HFFc6 (cell line): Measurements from ENCODE around the gene WIZ. TPM values are rescaled to one million over a fixed set of nuclear protein-coding genes. Genes with fewer than 3 reads are reported as not detected.
"Not testable (repeated sequence)": the region's sequence is repeated elsewhere in the genome, so short reads cannot be mapped to it uniquely, and the experiment has no call there.

Source experiments
- DNase-seq: peaks from one replicate; pipeline ENCODE4 v3.0.0-alpha.2; 2018
- H3K27ac Mint-ChIP-seq: 2 replicates; pipeline ENCODE4 v1.8.0; 2020; ENCODE audit warnings: mild to moderate bottlenecking, mixed read lengths
- H3K27me3 Mint-ChIP-seq: 2 replicates; pipeline ENCODE4 v1.8.0; 2021; ENCODE audit warnings: mild to moderate bottlenecking, moderate library complexity, mixed read lengths; ENCODE audit not compliant: insufficient read depth
- H3K36me3 Mint-ChIP-seq: 2 replicates; pipeline ENCODE4 v1.8.0; 2021; ENCODE audit warnings: low read depth, mixed read lengths
- H3K4me1 Mint-ChIP-seq: 2 replicates; pipeline ENCODE4 v1.8.0; 2020; ENCODE audit warnings: low read depth, mixed read lengths
- H3K4me3 Mint-ChIP-seq: 2 replicates; pipeline ENCODE4 v1.8.0; 2020; ENCODE audit warnings: mild to moderate bottlenecking, moderate library complexity, mixed read lengths
- H3K9me3 Mint-ChIP-seq: 2 replicates; pipeline ENCODE4 v1.8.0; 2020; ENCODE audit warnings: mild to moderate bottlenecking, mixed read lengths
- CTCF ChIP-seq: fragments of 200-600 bp; sonication (generic); IDR thresholded peaks from 2 replicates; pipeline ENCODE4 v1.5.0; 2021; ENCODE audit warnings: antibody characterized with exemption, mild to moderate bottlenecking
- total RNA-seq, 6 experiments: library from RNA; stranded (reverse); fragmentation: NEBNext Ultra II Directional; extraction: Animal tissue kit (Norgen Biotek cat#: 25700); gene quantifications; 2 replicates in 1 of 6; 3 replicates in 5 of 6; pipeline ENCODE4 v1.2.3, GENCODE V29; 2021

WIZ gene
- total RNA-seq, 6 experiments from 2014 or later: 39.3 to 54.3 (median 43.1) TPM

- Mint-ChIP-seq H3K27ac (no peak overlapping the region), H3K36me3 (peaks cover 36% of the 10 kb centered on the region), H3K9me3 (no peaks in the 10 kb centered on the region), H3K27me3 (no peaks in the 10 kb centered on the region; the same call in 1 of the 2 replicates), H3K4me3 (no peak overlapping the region), H3K4me1 (peaks cover 8% of the 10 kb centered on the region)
- TF ChIP-seq CTCF: no peak
- DNase-seq: no peak
These were observed 52.0 kb downstream of the WIZ start for GRCh38 chr19:15397782-15398181.

GRCh38 chr19:15397236-15397635 lies 52.5 kb downstream of the WIZ start:
- peaks cover 8% of the 10 kb centered on the region for H3K4me1 Mint-ChIP-seq
- DNase-seq: no peak
- no peak overlapping the region for H3K4me3 Mint-ChIP-seq
- no peaks in the 10 kb centered on the region for H3K9me3 Mint-ChIP-seq
- H3K36me3 Mint-ChIP-seq: peaks cover 38% of the 10 kb centered on the region
- no peak for TF ChIP-seq CTCF
- no peak overlapping the region for H3K27ac Mint-ChIP-seq
- no peaks in the 10 kb centered on the region; the same call in 1 of the 2 replicates for H3K27me3 Mint-ChIP-seq

GRCh38 chr19:15396436-15396835 lies 53.3 kb downstream of the WIZ start:
- Mint-ChIP-seq H3K9me3 (no peaks in the 10 kb centered on the region), H3K4me1 (peaks cover 8% of the 10 kb centered on the region), H3K27ac (no peak overlapping the region), H3K27me3 (no peaks in the 10 kb centered on the region; the same call in 1 of the 2 replicates), H3K36me3 (peaks cover 38% of the 10 kb centered on the region), H3K4me3 (no peak overlapping the region)
- no peak for DNase-seq
- no peak for TF ChIP-seq CTCF

GRCh38 chr19:15395251-15395650 lies 54.5 kb downstream of the WIZ start:
- H3K4me1 Mint-ChIP-seq: not testable (repeated sequence)

GRCh38 chr19:15394426-15394825 lies 55.3 kb downstream of the WIZ start:
- Mint-ChIP-seq H3K4me1 (peaks cover 8% of the 10 kb centered on the region), H3K4me3 (no peak overlapping the region), H3K9me3 (no peaks in the 10 kb centered on the region), H3K36me3 (peaks cover 48% of the 10 kb centered on the region), H3K27me3 (no peaks in the 10 kb centered on the region), H3K27ac (no peak overlapping the region)
- no peak for DNase-seq
- TF ChIP-seq CTCF: no peak

More at GRCh38 chr19:15395251-15395650, 54.5 kb downstream of the WIZ start:
- H3K27ac Mint-ChIP-seq, H3K9me3 Mint-ChIP-seq, H3K4me3 Mint-ChIP-seq, H3K27me3 Mint-ChIP-seq, DNase-seq: not testable (repeated sequence)
- peaks cover 44% of the 10 kb centered on the region for H3K36me3 Mint-ChIP-seq

GRCh38 chr19:15393963-15394362 lies 55.8 kb downstream of the WIZ start:
- no peak overlapping the region for H3K4me3 Mint-ChIP-seq
- H3K27ac Mint-ChIP-seq: no peak overlapping the region
- no peak for TF ChIP-seq CTCF
- H3K4me1 Mint-ChIP-seq: peaks cover 8% of the 10 kb centered on the region
- no peak for DNase-seq
- no peaks in the 10 kb centered on the region for H3K9me3 Mint-ChIP-seq
- no peaks in the 10 kb centered on the region for H3K27me3 Mint-ChIP-seq
- H3K36me3 Mint-ChIP-seq: peaks cover 53% of the 10 kb centered on the region
